Mesothelial cell of epicardium (in vitro differentiated cells): ENCODE measurements around the gene CDRT15. TPM values are rescaled to one million over a fixed set of nuclear protein-coding genes. Genes with fewer than 3 reads are reported as not detected.

Experiments
- DNase-seq, 2 experiments: peaks; one replicate each; pipeline ENCODE4 v3.0.0; 2021; ENCODE audit warnings: low spot score in 2 of 2; ENCODE audit not compliant: unreplicated experiment in 2 of 2
- H3K27ac Mint-ChIP-seq: 2 replicates; pipeline ENCODE4 v1.8.0; 2021; ENCODE audit warnings: mixed read lengths
- H3K27me3 Mint-ChIP-seq: 2 replicates; pipeline ENCODE4 v1.8.0; 2021; ENCODE audit warnings: low read depth, mixed read lengths
- H3K36me3 Mint-ChIP-seq: 2 replicates; pipeline ENCODE4 v1.8.0; 2021; ENCODE audit warnings: mixed read lengths
- H3K4me1 Mint-ChIP-seq: 2 replicates; pipeline ENCODE4 v1.8.0; 2021; ENCODE audit warnings: mixed read lengths
- H3K4me3 Mint-ChIP-seq: 2 replicates; pipeline ENCODE4 v1.8.0; 2021; ENCODE audit warnings: mild to moderate bottlenecking, moderate library complexity, mixed read lengths
- H3K9me3 Mint-ChIP-seq: 2 replicates; pipeline ENCODE4 v1.8.0; 2021; ENCODE audit warnings: mixed read lengths
- total RNA-seq: library from RNA; stranded (reverse); gene quantifications from 3 replicates; pipeline ENCODE4 v1.2.1, GENCODE V29; 2021
- TF ChIP-seq, protein P1 (sequence below): fragments of 200-600 bp; sonication (generic); IDR thresholded peaks from one replicate; pipeline ENCODE4 v1.5.0; 2021; ENCODE audit warnings: antibody characterized with exemption; ENCODE audit not compliant: unreplicated experiment

Gene CDRT15
- total RNA-seq, 1 donor from 2014 or later: not detected

- H3K4me3 Mint-ChIP-seq: no peak overlapping the region
- TF ChIP-seq, protein P1, sequence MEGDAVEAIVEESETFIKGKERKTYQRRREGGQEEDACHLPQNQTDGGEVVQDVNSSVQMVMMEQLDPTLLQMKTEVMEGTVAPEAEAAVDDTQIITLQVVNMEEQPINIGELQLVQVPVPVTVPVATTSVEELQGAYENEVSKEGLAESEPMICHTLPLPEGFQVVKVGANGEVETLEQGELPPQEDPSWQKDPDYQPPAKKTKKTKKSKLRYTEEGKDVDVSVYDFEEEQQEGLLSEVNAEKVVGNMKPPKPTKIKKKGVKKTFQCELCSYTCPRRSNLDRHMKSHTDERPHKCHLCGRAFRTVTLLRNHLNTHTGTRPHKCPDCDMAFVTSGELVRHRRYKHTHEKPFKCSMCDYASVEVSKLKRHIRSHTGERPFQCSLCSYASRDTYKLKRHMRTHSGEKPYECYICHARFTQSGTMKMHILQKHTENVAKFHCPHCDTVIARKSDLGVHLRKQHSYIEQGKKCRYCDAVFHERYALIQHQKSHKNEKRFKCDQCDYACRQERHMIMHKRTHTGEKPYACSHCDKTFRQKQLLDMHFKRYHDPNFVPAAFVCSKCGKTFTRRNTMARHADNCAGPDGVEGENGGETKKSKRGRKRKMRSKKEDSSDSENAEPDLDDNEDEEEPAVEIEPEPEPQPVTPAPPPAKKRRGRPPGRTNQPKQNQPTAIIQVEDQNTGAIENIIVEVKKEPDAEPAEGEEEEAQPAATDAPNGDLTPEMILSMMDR: no peak
- H3K4me1 Mint-ChIP-seq: peaks cover 22% of the 10 kb centered on the region
- peaks cover 55% of the 10 kb centered on the region for H3K27me3 Mint-ChIP-seq
- H3K36me3 Mint-ChIP-seq: peaks cover 3% of the 10 kb centered on the region
- H3K9me3 Mint-ChIP-seq: peaks cover 5% of the 10 kb centered on the region
- no peak for DNase-seq
- H3K27ac Mint-ChIP-seq: no peak overlapping the region
These were observed 7.8 kb downstream of the CDRT15 start for GRCh38 chr17:14228903-14229302.

GRCh38 chr17:14227052-14227451 lies 9.6 kb downstream of the CDRT15 start:
- H3K9me3 Mint-ChIP-seq: peaks cover 5% of the 10 kb centered on the region
- H3K4me3 Mint-ChIP-seq: no peak overlapping the region
- no peak for DNase-seq
- no peak overlapping the region for H3K27ac Mint-ChIP-seq
- peaks cover 22% of the 10 kb centered on the region for H3K4me1 Mint-ChIP-seq
- H3K36me3 Mint-ChIP-seq: peaks cover 3% of the 10 kb centered on the region
- peaks cover 69% of the 10 kb centered on the region for H3K27me3 Mint-ChIP-seq
- TF ChIP-seq, protein P1: no peak

DNA sequence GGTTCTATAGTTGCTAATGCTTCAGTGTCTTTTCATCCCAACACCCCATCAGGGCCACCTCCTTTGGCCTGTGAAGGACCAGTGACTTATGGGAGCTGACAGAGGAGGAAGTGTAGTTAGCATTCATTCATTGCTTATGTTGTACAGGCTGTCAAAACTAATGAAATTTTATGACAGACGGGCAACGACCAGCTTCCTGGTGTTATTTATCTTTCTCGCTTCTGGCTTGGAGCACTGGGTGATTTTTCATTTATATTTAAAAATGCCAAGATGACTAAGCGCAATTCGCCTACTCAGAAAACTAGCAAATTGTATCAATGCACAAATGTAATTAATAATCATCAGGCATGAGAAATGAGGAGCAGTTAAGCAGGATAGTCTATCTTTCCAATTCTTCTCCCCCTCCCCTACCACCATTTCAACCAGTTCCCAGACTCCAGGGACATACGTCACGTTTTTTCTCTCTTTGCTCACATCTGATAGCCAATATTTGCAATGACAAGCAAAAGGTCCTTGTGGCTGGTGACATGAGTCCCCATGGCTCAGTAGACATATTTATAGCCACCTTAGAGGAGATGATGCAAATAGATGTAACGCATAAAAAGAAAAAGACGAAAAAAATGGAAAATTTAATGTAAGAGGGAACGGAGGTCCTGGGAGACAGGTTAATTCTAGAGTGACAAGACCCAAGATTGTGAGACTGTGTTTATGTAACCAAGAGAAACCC lies 11.2 kb downstream of the CDRT15 start:
- no peak overlapping the region for H3K27ac Mint-ChIP-seq
- peaks cover 5% of the 10 kb centered on the region for H3K9me3 Mint-ChIP-seq
- peaks cover 22% of the 10 kb centered on the region for H3K4me1 Mint-ChIP-seq
- no peak for DNase-seq
- H3K4me3 Mint-ChIP-seq: no peak overlapping the region
- H3K27me3 Mint-ChIP-seq: peaks cover 82% of the 10 kb centered on the region
- peaks cover 3% of the 10 kb centered on the region for H3K36me3 Mint-ChIP-seq
- TF ChIP-seq, protein P1: no peak

DNA sequence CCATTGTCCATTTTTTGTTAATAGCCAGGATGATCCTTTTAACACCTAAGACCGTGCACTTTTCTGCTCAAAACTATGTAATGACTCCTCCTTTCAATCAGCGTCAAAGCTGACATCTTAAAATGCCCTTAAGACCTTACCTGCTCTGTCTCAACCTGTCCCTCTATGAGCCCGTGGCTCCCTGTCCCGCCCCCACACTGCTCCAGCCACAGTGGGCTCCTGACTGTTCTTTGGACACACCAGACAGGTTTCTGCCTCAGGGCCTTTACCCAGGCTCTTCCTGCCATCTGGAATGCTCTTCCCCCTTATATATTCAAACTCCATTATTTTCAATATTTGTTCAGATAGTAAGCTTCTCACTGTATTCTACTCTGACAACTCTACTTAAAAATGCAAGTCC lies 14.1 kb downstream of the CDRT15 start:
- TF ChIP-seq, protein P1: no peak
- Mint-ChIP-seq H3K4me1 (peaks cover 14% of the 10 kb centered on the region), H3K4me3 (no peak overlapping the region), H3K9me3 (no peaks in the 10 kb centered on the region), H3K27ac (no peak overlapping the region), H3K27me3 (peaks cover 85% of the 10 kb centered on the region), H3K36me3 (no peaks in the 10 kb centered on the region)
- DNase-seq: no peak

GRCh38 chr17:14214271-14214670 lies 22.4 kb downstream of the CDRT15 start:
- Mint-ChIP-seq H3K36me3 (peaks cover 34% of the 10 kb centered on the region), H3K4me3 (no peak overlapping the region), H3K27me3 (peaks cover 63% of the 10 kb centered on the region), H3K9me3 (peaks cover 13% of the 10 kb centered on the region), H3K27ac (no peak overlapping the region), H3K4me1 (no peaks in the 10 kb centered on the region)
- TF ChIP-seq, protein P1: no peak
- no peak for DNase-seq
